ENCODE results near the gene SFXN3.

GRCh38 chr10:101001659-101002035, 29.4 kb upstream of the SFXN3 start:
- no peak for TF ChIP-seq CTCF (conservative IDR thresholded peaks at IDR 0.05; ENCODE audit: low read depth, low read length)
- no peak for TF ChIP-seq EZH2 (IDR thresholded peaks at IDR 0.05; ENCODE audit: borderline replicate concordance, low read depth, low read length, poor library complexity, severe bottlenecking)

All from A673 (cell line).